ENCODE measurements around the gene CDR2.

DNA sequence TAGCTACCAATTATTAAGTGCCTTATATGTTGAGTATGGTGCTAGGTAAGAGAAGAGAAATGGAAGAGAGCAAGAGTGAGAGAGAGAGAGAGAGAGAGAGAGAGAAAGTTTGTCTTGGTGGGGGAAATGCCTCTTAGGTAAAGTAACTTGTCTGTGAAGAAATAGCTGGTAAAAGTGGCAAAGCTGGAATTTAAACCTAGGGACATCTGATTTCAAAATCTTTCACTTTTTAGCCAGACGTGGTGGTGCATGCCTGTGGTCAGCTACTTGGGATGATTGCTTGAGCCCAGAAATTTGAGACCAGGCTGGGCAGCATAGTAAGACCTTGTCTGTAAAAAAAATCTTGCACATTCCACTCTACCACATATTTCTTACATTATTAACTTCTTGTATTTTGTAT is 23.0 kb upstream of the CDR2 start:
- TF ChIP-seq CTCF (optimal IDR thresholded peaks at IDR 0.05 in 1 of 3, IDR thresholded peaks at IDR 0.05 in 1 of 3, conservative IDR thresholded peaks at IDR 0.05 in 1 of 3; ENCODE audit: extremely low read depth in 1 of 3, insufficient read depth in 2 of 3, low read length in 3 of 3) (no peak), EZH2 (IDR thresholded peaks at IDR 0.05; ENCODE audit: low read length) (no peak)

All from keratinocyte (primary cell).